Measurements from ENCODE around the gene SPINK1.

SPINK1 gene

DNA sequence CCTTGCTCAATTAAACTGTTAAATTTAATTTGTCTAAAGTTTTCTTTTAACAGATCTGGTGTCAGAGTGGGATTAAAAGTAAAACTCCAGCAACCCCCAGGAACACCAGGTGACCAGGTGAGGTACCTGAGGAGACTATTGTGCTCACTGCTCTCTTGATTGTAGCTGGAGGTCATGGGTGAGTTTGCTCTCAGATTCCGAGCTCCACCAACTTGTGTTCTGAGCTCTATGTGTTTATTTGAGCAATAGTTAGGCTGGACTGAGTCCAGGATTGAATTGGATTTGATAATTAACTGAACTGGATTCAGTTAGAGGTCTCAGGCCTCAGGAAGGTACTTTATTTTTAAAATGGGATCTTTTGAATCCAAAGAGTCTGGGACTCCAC lies 29.2 kb upstream of the SPINK1 start:
- no peaks in the 10 kb centered on the region for H3K36me3 Mint-ChIP-seq (ENCODE audit: low read depth)
- H3K27me3 Mint-ChIP-seq (ENCODE audit: low read depth) = no peaks in the 10 kb centered on the region
- H3K4me1 Mint-ChIP-seq = peaks cover 20% of the 10 kb centered on the region
- H3K9me3 Mint-ChIP-seq = no peaks in the 10 kb centered on the region
- H3K4me3 Mint-ChIP-seq = no peak overlapping the region
- H3K27ac Mint-ChIP-seq = peak overlapping the region in 2 of 3 experiments; percentile 5 to 36
- TF ChIP-seq, protein P1, sequence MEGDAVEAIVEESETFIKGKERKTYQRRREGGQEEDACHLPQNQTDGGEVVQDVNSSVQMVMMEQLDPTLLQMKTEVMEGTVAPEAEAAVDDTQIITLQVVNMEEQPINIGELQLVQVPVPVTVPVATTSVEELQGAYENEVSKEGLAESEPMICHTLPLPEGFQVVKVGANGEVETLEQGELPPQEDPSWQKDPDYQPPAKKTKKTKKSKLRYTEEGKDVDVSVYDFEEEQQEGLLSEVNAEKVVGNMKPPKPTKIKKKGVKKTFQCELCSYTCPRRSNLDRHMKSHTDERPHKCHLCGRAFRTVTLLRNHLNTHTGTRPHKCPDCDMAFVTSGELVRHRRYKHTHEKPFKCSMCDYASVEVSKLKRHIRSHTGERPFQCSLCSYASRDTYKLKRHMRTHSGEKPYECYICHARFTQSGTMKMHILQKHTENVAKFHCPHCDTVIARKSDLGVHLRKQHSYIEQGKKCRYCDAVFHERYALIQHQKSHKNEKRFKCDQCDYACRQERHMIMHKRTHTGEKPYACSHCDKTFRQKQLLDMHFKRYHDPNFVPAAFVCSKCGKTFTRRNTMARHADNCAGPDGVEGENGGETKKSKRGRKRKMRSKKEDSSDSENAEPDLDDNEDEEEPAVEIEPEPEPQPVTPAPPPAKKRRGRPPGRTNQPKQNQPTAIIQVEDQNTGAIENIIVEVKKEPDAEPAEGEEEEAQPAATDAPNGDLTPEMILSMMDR (IDR thresholded peaks at IDR 0.05; ENCODE audit: unreplicated experiment in 3 of 3) = no peak

DNA sequence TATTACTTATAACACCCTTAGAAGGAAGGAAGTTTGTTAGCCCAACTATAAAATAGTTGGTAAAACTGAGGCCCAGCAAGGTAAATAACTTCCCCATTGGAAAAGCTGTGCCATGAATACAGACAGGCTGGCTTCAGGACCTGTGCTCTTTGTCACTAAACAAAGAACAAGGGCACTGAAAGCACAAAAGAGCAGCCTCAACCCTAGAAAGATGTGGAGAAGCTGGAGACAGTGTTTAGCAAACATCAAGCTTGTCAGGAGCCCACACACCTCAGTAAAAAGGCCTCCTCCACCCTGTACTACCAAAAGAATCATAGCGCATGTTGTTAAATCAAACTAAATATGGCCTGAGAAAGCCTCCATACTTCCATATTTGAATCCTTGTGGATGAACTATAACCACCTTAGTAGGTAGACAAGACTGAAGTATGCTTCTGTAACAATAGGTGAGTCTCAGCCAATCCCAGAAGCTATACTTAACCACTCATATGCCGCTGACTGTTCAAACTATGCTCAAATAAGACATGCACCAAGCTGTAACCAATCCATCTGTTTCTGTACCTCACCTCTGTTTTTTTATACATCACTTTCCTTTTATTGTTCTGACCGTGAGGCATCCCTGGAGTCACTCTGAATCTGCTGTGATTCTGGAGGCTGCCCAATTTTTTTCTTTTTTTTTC lies 28.6 kb upstream of the SPINK1 start:
- no peak overlapping the region for H3K4me3 Mint-ChIP-seq
- H3K36me3 Mint-ChIP-seq (ENCODE audit: low read depth) = no peaks in the 10 kb centered on the region
- H3K9me3 Mint-ChIP-seq = no peaks in the 10 kb centered on the region
- TF ChIP-seq, protein P1 (IDR thresholded peaks at IDR 0.05; ENCODE audit: unreplicated experiment in 3 of 3) = no peak
- H3K27me3 Mint-ChIP-seq (ENCODE audit: low read depth) = no peaks in the 10 kb centered on the region
- H3K27ac Mint-ChIP-seq = peak overlapping the region in 2 of 3 experiments; percentile 5 to 36
- peaks cover 20% of the 10 kb centered on the region for H3K4me1 Mint-ChIP-seq

DNA sequence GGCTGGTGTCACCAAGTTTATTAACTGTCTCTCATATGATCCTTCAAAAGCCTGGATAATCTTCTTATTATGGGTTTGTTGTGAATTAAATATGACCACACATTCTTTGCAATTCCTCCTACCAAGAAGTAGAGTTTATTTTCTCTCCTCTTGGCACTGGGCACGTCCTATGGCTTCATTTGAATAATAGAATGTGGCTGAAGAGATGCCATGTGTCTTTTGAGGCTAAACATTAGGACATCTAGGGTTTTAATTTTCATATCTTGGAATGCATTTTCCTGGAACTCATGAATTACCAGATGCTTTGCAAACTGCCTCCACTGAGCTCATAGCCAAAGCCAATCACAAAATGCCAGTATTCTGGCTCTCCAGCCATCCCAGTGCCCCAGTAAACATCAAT lies 27.1 kb upstream of the SPINK1 start:
- Mint-ChIP-seq H3K27me3 (ENCODE audit: low read depth) (peaks cover 3% of the 10 kb centered on the region), H3K4me1 (peaks cover 6% of the 10 kb centered on the region), H3K27ac (no peak overlapping the region), H3K4me3 (no peak overlapping the region), H3K36me3 (ENCODE audit: low read depth) (no peaks in the 10 kb centered on the region), H3K9me3 (no peaks in the 10 kb centered on the region)
- TF ChIP-seq, protein P1 (IDR thresholded peaks at IDR 0.05; ENCODE audit: unreplicated experiment in 3 of 3) = no peak

DNA sequence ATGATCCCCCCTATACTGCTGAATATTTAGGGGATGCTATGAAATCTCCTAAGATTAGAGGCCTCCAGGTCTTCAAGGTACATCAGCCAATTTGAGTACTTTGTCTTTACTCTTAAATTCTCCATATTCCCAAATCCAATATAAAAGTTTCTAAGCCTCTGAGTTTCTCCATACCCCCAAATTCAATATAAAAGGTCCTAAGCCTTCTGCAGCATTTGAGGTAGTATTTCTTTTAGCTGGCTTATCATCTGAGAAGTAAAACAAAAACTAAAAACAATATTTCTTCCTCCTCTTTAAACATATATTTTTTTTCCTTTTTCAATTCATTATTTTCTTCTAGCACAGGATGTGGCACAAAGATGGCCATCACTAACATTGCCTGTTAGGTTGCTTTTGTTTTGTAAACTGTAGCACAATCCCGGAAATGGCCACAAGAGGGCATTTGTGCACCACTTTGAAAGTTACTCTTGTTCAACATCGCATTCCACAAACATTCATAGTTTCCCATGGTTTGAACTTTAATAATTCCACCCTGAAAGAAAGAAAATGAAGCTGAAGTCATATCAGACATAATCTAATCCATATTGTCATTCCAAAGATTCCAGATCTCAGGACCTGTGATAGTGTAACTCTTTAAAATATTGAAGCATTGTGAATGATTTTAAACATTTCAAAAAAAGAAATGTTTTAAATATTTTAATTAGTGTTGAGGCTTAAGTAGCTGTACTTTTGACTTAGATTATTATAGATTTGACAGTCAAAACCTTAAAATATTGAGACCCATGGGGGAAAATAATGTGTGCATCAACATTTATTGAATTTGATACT lies 26.0 kb upstream of the SPINK1 start:
- H3K36me3 Mint-ChIP-seq (ENCODE audit: low read depth) = no peaks in the 10 kb centered on the region
- H3K4me1 Mint-ChIP-seq = no peaks in the 10 kb centered on the region
- TF ChIP-seq, protein P1 (IDR thresholded peaks at IDR 0.05; ENCODE audit: unreplicated experiment in 3 of 3) = peak; percentile 82 to 87 (median 86)
- H3K4me3 Mint-ChIP-seq = no peak overlapping the region
- H3K9me3 Mint-ChIP-seq = no peaks in the 10 kb centered on the region
- H3K27ac Mint-ChIP-seq = peak overlapping the region in 1 of 3 experiments; percentile 64
- peaks cover 3% of the 10 kb centered on the region for H3K27me3 Mint-ChIP-seq (ENCODE audit: low read depth)

DNA sequence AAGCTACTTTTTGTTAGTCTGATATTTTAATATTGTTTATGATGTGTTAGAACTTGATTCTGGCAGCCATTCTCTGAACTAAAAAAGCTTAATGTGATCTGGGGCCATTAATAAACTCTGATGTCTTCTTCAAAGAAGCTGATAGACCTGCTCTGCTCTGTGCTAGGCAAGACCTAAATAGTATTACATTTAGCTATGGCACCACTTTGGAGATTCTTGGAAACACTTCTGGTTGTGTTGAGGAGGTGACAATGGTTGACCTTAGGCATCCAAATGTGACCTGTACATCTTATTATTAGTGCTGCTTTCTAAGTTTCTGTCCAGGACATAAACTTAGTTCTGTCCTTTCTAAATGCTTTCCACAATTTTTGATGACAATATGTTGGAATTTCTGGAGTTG lies 25.3 kb upstream of the SPINK1 start:
- H3K27me3 Mint-ChIP-seq (ENCODE audit: low read depth) = peaks cover 3% of the 10 kb centered on the region

More for the DNA sequence above, 25.3 kb upstream of the SPINK1 start:
- no peak overlapping the region for H3K4me3 Mint-ChIP-seq
- H3K9me3 Mint-ChIP-seq = no peaks in the 10 kb centered on the region
- H3K36me3 Mint-ChIP-seq (ENCODE audit: low read depth) = no peaks in the 10 kb centered on the region
- H3K4me1 Mint-ChIP-seq = no peaks in the 10 kb centered on the region
- no peak overlapping the region for H3K27ac Mint-ChIP-seq
- TF ChIP-seq, protein P1 (IDR thresholded peaks at IDR 0.05; ENCODE audit: unreplicated experiment in 3 of 3) = no peak

All from nephron (organoid).